ENCODE measurements around the gene ATXN1L.
"Not testable (repeated sequence)": the region's sequence is repeated elsewhere in the genome, so short reads cannot be mapped to it uniquely, and the experiment has no call there.

ATXN1L gene

DNA sequence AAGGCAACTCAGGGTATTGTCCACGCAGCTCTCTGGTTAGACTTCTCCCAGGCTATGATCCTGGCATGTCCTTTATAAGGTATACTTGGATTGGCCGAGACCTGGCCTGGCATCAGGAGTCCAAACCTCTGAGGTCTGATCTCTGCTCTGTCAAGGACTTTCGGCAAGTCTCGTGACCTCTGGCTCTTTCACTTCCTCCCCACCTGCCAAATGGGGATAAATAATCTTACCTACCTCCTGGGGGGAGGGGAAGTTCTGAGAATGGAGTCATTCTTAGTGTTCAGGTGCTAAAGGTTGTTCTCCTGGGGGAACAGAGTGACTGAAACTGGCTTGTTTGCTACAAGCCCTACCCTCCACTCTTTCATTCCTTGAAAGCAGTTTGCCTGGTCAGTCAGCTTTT lies 7.6 kb downstream of the ATXN1L start:
- no peak for DNase-seq (ENCODE audit: low read depth)

DNA sequence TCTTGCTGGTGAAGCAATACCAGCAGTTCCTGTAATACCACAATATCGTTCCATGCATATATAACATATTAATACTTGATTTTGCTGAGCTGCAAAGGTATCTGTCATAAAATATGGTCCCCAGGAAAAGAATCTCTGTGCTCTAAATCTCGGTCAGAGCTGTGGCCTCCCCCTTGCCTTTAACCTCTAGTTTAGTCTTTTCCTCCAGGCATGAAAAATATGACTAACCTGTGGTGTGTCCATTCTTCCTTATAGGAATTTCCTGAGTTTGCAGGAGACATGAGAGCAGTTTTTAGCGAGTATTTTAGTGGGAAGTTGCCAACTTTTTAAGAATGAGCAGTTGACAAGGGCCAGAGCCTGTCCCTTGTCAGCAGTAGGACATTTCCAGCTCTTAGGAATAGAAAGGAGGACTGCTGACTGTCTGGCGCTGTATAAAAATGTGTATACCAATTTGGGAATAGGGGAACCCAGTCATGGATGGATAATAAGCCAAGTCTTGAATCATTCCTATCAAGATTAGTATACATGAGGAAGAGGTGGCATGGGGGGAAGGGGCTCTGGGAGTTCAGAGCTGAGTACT lies 8.7 kb downstream of the ATXN1L start:
- no peak for DNase-seq (ENCODE audit: low read depth)

DNA sequence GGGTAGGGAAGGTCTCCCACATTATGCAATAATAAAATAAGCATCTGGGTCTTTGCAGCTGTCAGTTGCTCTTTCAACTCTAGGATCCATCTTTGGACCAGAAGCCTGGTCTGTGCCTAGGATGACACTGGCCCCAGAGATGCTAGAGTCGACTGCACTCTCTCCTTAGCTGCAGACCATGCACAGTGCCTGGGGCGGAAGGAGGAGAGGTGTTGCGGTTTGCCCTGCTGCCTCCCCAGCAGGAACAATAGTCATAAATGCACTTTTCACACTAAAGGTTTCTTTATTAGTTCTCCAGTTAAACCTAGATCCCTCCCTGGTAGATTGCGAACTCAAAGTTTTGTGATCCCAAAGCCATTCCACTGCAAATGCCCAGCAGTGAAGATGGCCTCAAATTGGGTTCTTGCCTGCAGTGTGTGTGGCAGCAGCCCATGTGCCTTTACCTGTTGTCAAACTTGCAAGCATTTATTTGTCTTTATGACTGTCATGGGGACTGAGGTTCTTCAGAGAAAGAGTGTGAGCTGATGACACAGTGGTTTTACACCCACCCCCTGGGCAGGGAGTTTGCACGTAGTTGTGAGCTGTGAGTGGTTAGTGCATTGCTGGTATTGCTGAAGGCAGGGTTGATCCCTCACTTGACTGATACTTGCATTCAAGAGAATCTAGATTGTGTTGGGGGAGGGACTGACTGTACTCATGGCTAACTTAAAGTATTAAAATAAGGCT lies 10.3 kb downstream of the ATXN1L start:
- DNase-seq (ENCODE audit: low read depth) = no peak

DNA sequence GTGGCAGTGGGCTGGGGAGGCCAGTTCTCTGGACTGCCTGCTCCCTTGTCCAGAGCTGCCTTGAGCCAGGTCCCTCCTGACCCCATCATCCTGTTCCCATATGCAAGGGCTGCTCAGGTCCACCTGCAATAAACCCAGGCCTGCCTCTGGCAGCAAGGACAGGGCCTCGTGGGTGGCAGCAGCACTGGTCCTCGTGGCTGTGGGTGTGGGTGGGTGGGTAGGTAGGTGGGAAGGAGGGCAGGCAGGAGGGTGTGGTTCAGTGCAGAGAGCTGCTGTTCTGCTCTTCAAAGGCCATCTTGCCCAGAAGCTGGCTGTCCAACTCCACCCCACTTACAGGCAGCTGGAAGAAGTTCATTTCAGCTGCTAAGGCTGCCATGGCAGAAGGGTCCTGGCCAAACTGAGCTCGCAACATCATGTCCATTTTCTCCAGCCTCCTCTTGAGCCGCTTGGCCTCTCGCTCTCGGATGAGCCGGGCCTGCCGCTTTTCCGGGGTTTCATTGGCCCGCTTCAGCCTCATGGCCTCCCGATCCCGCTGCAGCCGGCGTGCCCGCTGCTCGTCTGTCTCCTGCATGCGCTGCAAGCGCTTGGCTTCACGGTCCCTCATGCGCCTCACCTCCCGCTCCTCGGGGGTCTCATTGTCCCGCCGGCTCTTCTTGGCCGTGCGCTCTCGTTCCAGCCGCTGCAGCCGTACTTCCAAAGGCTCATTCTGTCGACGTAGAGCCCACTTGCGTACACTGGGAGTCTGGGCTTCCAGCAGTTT lies 14.2 kb downstream of the ATXN1L start:
- no peak for DNase-seq (ENCODE audit: low read depth)

- no peak for DNase-seq (ENCODE audit: low read depth)
Observed at GRCh38 chr16:71863995-71864394, 18.2 kb downstream of the ATXN1L start.

DNA sequence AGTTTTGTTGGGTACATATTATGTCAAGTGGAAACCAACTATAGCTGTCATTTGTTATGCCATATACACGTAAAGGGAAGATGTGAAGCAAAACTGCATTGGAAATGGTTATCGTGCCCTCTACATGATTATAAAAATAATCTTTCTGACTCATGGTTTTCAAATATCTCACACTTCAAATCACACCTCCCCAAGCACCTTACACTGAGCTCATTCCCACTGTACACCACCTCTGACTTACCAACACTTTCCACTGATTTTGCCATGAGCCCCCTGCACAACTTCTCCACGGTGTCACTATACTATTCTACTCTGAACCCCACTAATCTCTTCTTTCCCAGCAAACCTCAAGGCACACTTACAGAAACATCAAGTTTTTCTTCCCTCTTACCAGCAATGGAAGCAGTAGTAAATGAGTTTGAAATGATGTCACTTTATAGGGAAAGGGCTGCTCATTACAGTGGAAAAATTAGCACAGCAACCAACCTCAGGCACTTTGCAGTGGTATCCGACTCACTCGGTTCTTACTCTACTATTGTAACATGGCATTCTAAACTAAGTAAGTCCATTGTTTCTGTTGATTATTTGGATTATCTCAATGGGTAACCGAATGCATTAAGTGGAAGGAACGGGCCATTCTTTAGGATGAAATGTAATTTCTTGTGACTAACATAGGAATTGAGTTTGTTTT lies 19.5 kb downstream of the ATXN1L start:
- no peak for DNase-seq (ENCODE audit: low read depth)

DNA sequence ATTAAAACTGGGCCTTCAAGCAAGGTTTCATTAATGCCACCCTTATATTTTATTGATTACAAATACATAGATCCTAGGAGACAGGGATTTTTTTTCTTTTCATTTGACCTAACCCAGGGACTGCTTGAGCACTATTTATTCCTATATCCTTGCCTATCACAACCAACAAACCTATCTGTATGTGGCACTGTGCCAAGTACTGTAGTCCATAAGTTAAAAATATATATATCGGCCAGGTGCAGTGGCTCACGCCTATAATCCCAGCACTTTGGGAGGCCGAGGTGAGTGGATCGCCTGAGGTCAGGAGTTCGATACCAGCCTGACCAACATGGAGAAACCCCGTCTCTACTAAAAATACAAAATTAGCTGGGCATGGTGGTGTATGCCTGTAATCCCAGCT lies 21.4 kb downstream of the ATXN1L start:
- DNase-seq (ENCODE audit: low read depth) = not testable (repeated sequence)

DNA sequence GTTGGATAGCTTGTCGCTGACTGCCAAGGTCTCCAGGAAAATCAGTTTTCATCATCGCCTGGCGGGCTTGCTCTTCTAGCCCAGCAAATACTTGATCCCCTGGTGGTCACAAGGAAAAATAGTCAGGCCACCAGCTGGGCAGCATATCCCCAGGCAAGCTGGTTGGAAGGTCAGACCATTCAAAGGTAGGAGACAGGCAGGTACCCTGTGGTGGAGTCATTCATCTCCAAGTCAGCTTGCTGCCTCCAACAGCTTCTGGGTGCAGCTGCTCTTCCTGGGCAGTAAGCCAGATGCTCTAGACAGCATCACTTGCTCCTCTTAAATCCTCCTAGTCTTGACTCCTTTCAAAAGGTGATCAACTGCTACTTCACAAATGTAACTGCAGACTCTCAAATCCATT lies 22.2 kb downstream of the ATXN1L start:
- no peak for DNase-seq (ENCODE audit: low read depth)

GRCh38 chr16:71869089-71869488 lies 23.3 kb downstream of the ATXN1L start:
- no peak for DNase-seq (ENCODE audit: low read depth)

DNA sequence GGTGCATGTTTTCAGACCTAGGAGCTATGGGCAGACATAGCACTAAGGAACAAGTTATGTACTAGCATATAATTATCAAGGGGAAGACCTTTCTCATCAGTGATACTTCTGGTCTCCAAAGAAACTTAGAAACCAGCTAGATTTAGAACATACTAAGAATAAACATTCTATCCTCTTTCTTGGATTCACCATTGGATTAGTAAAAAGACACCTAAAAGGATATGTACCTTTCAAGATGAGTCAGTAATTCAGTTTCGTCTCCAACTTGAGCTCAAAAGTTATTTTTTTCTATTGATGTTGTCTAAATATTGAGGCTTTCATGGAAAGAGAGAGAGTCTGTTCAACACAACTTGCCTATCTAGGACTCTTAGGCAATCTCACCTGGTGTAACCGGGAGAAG lies 25.0 kb downstream of the ATXN1L start:
- DNase-seq (ENCODE audit: low read depth) = no peak

DNA sequence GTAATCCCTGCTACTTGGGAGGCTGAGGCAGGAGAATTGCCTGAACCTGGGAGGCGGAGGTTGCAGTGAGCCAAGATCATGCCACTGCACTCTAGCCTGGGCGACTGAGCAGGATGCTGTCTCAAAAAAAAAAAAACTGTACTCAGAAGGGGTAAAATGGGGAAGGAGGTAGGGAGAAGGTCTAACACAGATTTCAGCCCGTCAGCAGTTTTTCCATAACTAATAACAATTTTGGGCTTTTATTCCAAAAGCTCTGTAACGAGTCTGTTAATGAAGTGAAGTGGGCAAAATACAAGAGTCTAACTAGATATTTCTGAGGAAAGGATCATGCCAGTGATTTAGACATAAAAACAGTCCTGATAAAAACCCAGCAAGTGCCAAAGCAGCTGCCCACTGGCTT lies 27.4 kb downstream of the ATXN1L start:
- no peak for DNase-seq (ENCODE audit: low read depth)

- DNase-seq (ENCODE audit: low read depth) = no peak
Observed at GRCh38 chr16:71878911-71879310, 33.1 kb downstream of the ATXN1L start.

- DNase-seq (ENCODE audit: low read depth) = no peak
Observed at GRCh38 chr16:71880176-71880575, 34.4 kb downstream of the ATXN1L start.

DNA sequence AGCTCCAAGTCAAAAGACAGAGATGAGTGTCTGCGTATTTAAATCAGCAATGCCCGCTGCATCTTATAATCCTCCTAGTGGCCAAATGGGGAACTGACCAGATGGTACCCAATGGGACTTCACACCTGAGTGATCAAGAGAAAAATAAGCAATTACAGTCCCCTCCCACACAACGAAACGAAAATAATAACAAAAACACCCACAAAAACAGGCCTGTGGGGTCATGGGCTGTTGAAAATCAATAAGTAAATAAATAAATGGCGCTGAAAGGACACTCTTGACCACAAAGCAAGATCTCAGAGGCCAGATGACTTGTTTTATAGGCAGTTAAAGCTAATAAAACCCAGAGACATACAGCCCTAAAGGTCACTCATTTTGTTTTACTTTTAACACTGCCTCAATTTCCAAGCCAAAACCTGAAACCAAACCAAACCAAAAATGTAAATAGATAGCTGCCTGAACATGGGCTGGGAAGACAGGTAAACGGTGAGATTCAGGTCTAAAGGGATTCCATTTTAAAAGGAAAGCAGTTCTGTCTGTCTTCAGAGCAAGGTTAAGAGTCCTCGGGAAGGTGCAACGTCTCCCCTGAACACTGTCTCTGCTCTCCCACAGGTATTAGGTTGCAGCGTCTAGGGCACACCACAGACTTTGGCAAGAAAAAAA lies 36.9 kb downstream of the ATXN1L start:
- DNase-seq (ENCODE audit: low read depth) = peak; percentile 65

DNA sequence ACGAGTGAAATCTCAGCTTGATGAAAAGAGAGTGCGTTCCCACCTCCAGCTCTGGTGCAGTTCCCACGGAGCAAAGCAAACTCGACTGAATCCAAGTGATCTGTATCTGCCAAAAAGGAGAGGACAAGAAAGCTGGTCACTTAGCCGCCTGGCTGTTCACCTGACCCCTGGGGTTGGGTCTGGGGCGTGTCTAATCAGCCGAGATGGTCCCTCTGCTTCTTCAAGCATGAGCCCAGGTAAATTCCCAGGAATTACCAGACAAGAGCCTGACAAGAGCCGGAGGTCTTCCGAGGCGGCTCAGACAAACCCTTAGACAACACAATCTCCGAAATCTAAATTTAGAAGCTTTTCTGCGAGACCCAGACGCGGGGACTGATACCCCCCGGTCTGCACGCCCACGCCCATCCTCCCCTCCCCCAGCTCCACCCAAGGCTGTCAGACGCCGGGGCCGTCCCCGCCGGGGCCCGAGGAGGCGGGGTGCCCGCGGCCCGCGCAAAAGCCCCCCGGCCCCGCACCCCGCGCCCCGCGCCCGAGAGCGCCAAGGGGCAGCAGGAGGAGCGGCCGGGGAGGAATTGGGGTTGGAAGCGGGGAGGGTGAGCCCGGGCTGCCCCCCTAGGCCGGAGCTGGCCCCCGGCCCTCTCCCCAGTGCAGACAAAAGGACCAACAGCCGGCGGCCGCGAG lies 37.5 kb downstream of the ATXN1L start:
- DNase-seq (ENCODE audit: low read depth) = no peak

GRCh38 chr16:71883849-71884638 lies 38.3 kb downstream of the ATXN1L start, which contains the start of gene ZNF821:
Gene ZNF821 (minus strand): TSS chr16:71884182. CDS start chr16:71879946, 4,236 bp downstream.
- DNase-seq (ENCODE audit: low read depth) = peak; percentile 33

DNA sequence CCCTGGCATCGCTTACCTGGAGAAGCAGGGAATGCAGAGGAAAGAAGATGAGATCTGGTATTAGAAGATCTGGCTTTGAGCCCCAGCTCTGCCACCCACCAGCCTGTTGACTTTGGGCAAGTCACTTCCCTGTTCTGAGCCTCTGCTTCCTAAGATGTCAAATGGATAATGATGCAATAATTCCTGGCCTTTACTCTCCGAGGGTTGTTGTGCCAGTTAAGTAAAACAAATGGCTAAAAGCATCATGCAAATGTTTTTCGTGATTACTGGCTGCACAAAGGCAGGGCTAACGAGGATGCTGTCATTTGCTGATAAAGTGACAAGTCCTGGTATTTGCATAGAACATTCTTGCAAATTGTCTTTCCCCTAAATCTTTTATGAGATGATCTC lies 39.5 kb downstream of the ATXN1L start:
- DNase-seq (ENCODE audit: low read depth) = no peak

DNA sequence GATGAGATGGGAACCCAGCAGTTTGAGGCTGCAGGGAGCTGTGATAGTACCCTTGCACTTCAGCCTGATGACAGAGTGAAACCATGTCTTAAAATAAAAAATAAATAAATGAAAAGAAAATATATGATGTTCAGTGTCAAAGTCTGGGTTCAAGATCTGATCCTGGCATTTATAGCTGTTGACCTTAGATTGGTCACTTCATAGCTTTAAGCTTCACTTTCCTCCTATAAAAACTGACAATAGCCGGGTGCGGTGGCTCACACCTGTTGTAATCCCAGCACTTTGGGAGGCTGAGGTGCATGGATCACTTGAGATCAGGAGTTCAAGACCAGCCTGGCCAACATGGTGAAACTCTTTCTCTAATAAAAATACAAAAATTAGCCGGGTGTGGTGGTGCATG lies 43.4 kb downstream of the ATXN1L start:
- no peak for DNase-seq (ENCODE audit: low read depth)

GRCh38 chr16:71893888-71894228 lies 48.1 kb downstream of the ATXN1L start:
- no peak for DNase-seq (ENCODE audit: low read depth)

- DNase-seq (ENCODE audit: low read depth) = no peak
Observed at GRCh38 chr16:71894229-71894920, 48.6 kb downstream of the ATXN1L start.
